MM.1S (cell line): ENCODE results near the gene SEC22A.

Experiments used
- EZH2 ChIP-seq: fragments of 300-600 bp; sonication (generic); optimal IDR thresholded peaks from 2 replicates; pipeline ENCODE3; 2017; ENCODE audit warnings: low read depth, mild to moderate bottlenecking, antibody characterized with exemption, low read length, mixed read lengths
- TF ChIP-seq, protein P1 (sequence below): fragments of 300-600 bp; sonication (generic); IDR thresholded peaks from 2 replicates; pipeline ENCODE4 v1.5.1; 2016; ENCODE audit warnings: antibody characterized with exemption, low read length, mixed read lengths

DNA sequence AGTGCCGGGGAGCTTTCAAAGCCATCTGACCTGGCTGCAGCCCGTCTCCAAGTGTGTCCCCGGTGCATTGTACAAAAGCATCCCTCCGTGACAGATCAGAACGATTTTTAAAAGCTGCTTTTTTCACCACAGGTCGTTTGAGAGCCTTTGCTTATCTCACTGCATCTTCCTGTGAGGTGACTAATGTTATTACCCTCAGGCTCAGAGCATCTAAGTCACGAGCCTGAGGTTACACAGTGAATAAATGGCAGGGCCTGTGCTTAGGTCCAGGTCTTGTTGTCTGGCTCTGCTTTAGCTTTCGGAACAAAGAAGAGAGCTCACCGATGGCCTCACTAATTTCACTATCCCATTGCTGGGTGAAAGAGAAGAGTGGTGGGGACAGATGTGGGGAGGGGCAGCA, 83.3 kb downstream of the SEC22A start:
- TF ChIP-seq EZH2 = no peak
- TF ChIP-seq, protein P1, sequence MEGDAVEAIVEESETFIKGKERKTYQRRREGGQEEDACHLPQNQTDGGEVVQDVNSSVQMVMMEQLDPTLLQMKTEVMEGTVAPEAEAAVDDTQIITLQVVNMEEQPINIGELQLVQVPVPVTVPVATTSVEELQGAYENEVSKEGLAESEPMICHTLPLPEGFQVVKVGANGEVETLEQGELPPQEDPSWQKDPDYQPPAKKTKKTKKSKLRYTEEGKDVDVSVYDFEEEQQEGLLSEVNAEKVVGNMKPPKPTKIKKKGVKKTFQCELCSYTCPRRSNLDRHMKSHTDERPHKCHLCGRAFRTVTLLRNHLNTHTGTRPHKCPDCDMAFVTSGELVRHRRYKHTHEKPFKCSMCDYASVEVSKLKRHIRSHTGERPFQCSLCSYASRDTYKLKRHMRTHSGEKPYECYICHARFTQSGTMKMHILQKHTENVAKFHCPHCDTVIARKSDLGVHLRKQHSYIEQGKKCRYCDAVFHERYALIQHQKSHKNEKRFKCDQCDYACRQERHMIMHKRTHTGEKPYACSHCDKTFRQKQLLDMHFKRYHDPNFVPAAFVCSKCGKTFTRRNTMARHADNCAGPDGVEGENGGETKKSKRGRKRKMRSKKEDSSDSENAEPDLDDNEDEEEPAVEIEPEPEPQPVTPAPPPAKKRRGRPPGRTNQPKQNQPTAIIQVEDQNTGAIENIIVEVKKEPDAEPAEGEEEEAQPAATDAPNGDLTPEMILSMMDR = no peak
